IPS-20b (cell line): ENCODE data around the gene CYP27B1.
A peak's percentile ranks its signal among the peaks of the same experiment; 100 is the strongest.
"Not testable (repeated sequence)": the region's sequence is repeated elsewhere in the genome, so short reads cannot be mapped to it uniquely, and the experiment has no call there.

Experiments used
- H3K27ac ChIP-seq: one replicate; pipeline ENCODE4 v1.5.1; 2013; ENCODE audit warnings: low read length
- H3K27me3 ChIP-seq: 2 replicates; pipeline ENCODE4 v1.6.1; 2013; ENCODE audit warnings: mild to moderate bottlenecking, low read length, inconsistent platforms; ENCODE audit not compliant: insufficient read depth
- H3K36me3 ChIP-seq: 2 replicates; pipeline ENCODE4 v1.6.1; 2013; ENCODE audit warnings: low read depth, mild to moderate bottlenecking, inconsistent platforms, low read length, moderate library complexity; ENCODE audit not compliant: insufficient read depth
- H3K4me1 ChIP-seq: 2 replicates; pipeline ENCODE4 v1.6.1; 2013; ENCODE audit warnings: mild to moderate bottlenecking, control low read depth, inconsistent platforms, low read length, moderate library complexity; ENCODE audit not compliant: insufficient read depth
- H3K4me3 ChIP-seq: 2 replicates; pipeline ENCODE4 v1.5.1; 2013; ENCODE audit warnings: mild to moderate bottlenecking, low read length, inconsistent platforms
- H3K9ac ChIP-seq: 2 replicates; pipeline ENCODE4 v1.6.1; 2013; ENCODE audit warnings: low read depth, mild to moderate bottlenecking, inconsistent platforms, low read length, moderate library complexity
- H3K9me3 ChIP-seq: 2 replicates; pipeline ENCODE4 v1.6.1; 2013; ENCODE audit warnings: mild to moderate bottlenecking, low read depth, low read length, inconsistent platforms; ENCODE audit not compliant: insufficient read depth

CYP27B1 gene

DNA sequence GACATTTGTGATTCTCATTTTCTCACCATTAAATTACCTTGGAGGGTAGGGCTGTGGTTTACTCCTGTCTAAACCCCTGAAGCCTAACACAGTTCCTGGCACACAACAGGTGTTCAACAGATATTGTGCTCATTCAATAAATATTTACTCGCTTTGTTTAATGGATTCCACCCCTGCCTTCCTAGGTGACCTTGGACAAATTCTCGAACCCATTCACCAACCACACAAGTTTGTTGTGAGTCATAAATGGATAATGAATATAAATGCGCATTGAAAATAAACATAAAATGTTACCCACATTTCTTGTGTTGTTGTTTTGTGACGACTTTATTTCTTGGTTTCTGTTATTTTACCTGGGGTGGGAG, 15.3 kb upstream of the CYP27B1 start:
- H3K9ac ChIP-seq: no peak overlapping the region
- H3K27ac ChIP-seq: no peak overlapping the region
- H3K9me3 ChIP-seq: no peaks in the 10 kb centered on the region
- no peaks in the 10 kb centered on the region for H3K4me1 ChIP-seq
- H3K36me3 ChIP-seq: peaks cover 31% of the 10 kb centered on the region
- no peaks in the 10 kb centered on the region for H3K27me3 ChIP-seq
- peak overlapping the region; percentile 100; the same call in 1 of the 2 replicates for H3K4me3 ChIP-seq

DNA sequence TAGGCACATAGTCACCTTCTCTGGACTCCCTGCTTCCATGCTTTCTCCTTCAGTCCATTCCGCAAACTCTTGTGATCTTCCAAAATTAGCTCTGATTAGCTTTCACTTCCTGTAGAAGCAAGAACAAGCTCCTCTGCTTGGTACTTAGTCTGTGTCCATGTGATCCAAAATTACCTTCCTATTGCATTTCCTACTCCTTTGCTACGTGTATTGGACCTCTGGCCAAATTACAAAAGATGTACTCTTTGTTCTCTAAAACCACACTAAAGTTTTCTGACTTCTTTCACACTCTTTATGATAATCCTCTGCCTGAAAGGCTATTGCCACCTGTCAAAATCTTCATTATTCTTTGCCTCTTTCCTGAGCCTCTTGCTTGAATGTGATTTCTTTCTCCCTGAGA, 14.9 kb upstream of the CYP27B1 start:
- Histone ChIP-seq H3K4me1 (no peaks in the 10 kb centered on the region), H3K4me3 (no peak overlapping the region), H3K9ac (no peak overlapping the region), H3K27ac (no peak overlapping the region), H3K27me3 (no peaks in the 10 kb centered on the region), H3K36me3 (peaks cover 26% of the 10 kb centered on the region), H3K9me3 (no peaks in the 10 kb centered on the region)

DNA sequence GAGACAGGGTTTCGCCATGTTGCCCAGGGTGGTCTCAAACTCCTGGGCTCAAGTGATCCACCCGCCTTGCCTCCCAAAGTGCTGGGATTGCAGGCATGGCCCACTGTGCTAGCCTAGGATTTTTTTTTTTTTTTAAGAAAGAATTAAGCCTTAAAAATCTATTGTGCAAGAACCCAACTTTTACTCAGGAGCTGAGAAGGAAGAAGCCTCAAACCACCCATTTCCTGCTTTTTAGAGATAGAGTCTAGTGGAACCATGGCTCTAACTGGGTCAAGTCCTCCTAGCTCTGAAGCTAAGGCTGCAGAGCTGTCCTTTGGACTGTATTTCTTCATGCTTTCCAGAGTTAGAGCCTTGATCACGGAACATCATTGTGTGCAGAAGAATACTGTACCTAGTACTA, 14.4 kb upstream of the CYP27B1 start:
- H3K27me3 ChIP-seq: no peaks in the 10 kb centered on the region
- peaks cover 21% of the 10 kb centered on the region for H3K36me3 ChIP-seq
- no peaks in the 10 kb centered on the region for H3K4me1 ChIP-seq
- H3K9ac ChIP-seq: no peak overlapping the region
- H3K9me3 ChIP-seq: no peaks in the 10 kb centered on the region
- H3K4me3 ChIP-seq: no peak overlapping the region
- no peak overlapping the region for H3K27ac ChIP-seq

GRCh38 chr12:57780284-57780897, 13.5 kb upstream of the CYP27B1 start:
- H3K9me3 ChIP-seq: no peaks in the 10 kb centered on the region
- H3K9ac ChIP-seq: no peak overlapping the region
- peaks cover 12% of the 10 kb centered on the region; the same call in 1 of the 2 replicates for H3K36me3 ChIP-seq
- H3K27ac ChIP-seq: no peak overlapping the region
- H3K27me3 ChIP-seq: no peaks in the 10 kb centered on the region
- no peaks in the 10 kb centered on the region for H3K4me1 ChIP-seq
- no peak overlapping the region for H3K4me3 ChIP-seq

GRCh38 chr12:57779736-57780135, 12.9 kb upstream of the CYP27B1 start:
- H3K9me3 ChIP-seq: no peaks in the 10 kb centered on the region
- no peak overlapping the region for H3K9ac ChIP-seq
- H3K4me3 ChIP-seq: no peak overlapping the region
- H3K36me3 ChIP-seq: peaks cover 8% of the 10 kb centered on the region; the same call in 1 of the 2 replicates
- H3K4me1 ChIP-seq: no peaks in the 10 kb centered on the region
- H3K27ac ChIP-seq: no peak overlapping the region
- H3K27me3 ChIP-seq: no peaks in the 10 kb centered on the region

DNA sequence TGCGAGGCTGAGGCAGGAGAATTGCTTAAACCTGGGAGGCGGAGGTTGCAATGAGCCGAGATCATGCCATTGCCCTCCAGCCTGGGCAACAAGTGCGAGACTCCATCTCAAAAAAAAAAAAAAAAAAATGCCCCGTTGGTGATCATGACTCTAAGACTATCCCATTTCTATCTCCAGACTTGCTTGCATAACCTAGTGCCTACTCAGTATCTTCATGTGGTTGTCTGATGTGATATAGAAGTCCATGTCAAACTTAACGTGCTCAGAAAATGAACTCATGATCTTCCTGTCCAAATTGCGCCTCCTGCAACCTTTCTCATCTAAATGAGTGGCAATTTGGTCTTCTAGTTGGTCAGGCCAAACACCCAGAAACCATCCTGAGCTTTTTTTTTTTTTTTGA, 11.0 kb upstream of the CYP27B1 start:
- H3K27ac ChIP-seq: no peak overlapping the region
- no peak overlapping the region for H3K9ac ChIP-seq
- peaks cover 8% of the 10 kb centered on the region; the same call in 1 of the 2 replicates for H3K27me3 ChIP-seq
- H3K4me3 ChIP-seq: no peak overlapping the region
- no peaks in the 10 kb centered on the region for H3K36me3 ChIP-seq
- no peaks in the 10 kb centered on the region for H3K4me1 ChIP-seq
- no peaks in the 10 kb centered on the region for H3K9me3 ChIP-seq

- H3K9ac ChIP-seq: no peak overlapping the region
- no peaks in the 10 kb centered on the region for H3K4me1 ChIP-seq
- H3K27me3 ChIP-seq: peaks cover 10% of the 10 kb centered on the region; the same call in 1 of the 2 replicates
- no peaks in the 10 kb centered on the region for H3K9me3 ChIP-seq
- H3K36me3 ChIP-seq: no peaks in the 10 kb centered on the region
- no peak overlapping the region for H3K4me3 ChIP-seq
- no peak overlapping the region for H3K27ac ChIP-seq
Observed at GRCh38 chr12:57777367-57777766, 10.5 kb upstream of the CYP27B1 start.

DNA sequence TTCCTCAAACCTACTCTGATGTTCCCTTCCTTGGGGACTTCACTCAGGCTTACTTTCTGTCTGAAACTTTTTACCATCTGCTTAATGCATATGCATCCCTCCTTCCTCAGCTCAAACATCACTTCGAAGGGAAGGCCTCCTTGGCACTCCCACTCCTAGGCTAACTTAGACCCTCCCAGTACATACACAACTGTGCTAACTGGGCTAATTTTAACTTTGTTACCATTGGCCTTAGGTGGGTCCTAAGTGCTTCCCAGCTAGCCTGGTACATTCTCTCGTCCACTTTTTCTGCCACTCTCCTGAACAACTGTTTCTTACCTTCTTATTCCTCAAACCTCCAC, 9.3 kb upstream of the CYP27B1 start:
- Histone ChIP-seq H3K9ac (no peak overlapping the region), H3K9me3 (no peaks in the 10 kb centered on the region), H3K36me3 (no peaks in the 10 kb centered on the region), H3K4me3 (no peak overlapping the region), H3K4me1 (no peaks in the 10 kb centered on the region), H3K27me3 (peaks cover 10% of the 10 kb centered on the region; the same call in 1 of the 2 replicates), H3K27ac (no peak overlapping the region)

DNA sequence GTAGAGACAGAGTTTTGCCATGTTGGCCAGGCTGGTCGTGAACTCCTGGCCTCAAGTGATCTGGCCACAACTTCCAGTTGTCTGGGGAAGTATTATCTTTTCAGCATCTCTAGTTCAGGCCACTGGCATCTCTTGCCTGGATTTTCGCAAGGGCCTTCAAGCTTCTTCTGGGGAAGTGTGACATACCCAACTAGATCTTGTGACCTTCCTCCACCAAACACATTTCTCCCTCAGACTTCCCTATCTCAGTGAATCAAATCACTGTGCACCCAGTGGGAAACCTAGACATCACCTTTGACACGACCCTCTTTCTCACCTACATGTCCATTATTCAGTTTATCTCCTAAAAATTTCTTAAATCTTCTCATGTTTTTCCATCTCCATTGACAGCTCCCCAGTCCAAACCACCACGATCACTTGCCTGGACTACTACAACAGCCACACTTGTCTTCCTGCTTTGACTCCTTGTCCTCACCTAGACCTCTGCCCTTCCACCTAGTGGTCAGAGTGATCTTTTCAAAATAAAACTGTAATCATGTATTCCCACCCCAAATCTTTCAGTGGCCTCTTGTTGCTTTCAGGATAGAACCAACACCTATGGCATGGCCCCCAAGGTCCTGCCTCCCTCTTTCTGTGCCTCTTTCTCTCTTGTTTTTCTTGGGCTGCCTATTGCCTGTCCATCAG, 8.8 kb upstream of the CYP27B1 start:
- peaks cover 10% of the 10 kb centered on the region; the same call in 1 of the 2 replicates for H3K27me3 ChIP-seq
- peaks cover 4% of the 10 kb centered on the region; the same call in 1 of the 2 replicates for H3K36me3 ChIP-seq
- no peak overlapping the region for H3K4me3 ChIP-seq
- no peaks in the 10 kb centered on the region for H3K4me1 ChIP-seq
- H3K9me3 ChIP-seq: no peaks in the 10 kb centered on the region
- H3K9ac ChIP-seq: no peak overlapping the region
- no peak overlapping the region for H3K27ac ChIP-seq

GRCh38 chr12:57775044-57775443, 8.2 kb upstream of the CYP27B1 start:
- no peaks in the 10 kb centered on the region for H3K4me1 ChIP-seq
- H3K27me3 ChIP-seq: peaks cover 10% of the 10 kb centered on the region; the same call in 1 of the 2 replicates
- H3K9me3 ChIP-seq: no peaks in the 10 kb centered on the region
- peaks cover 10% of the 10 kb centered on the region for H3K36me3 ChIP-seq
- H3K4me3 ChIP-seq: no peak overlapping the region
- no peak overlapping the region for H3K27ac ChIP-seq
- H3K9ac ChIP-seq: no peak overlapping the region

- H3K36me3 ChIP-seq: peaks cover 14% of the 10 kb centered on the region
- not testable (repeated sequence) for H3K9ac ChIP-seq
Observed at GRCh38 chr12:57774634-57775033, 7.8 kb upstream of the CYP27B1 start.

More at GRCh38 chr12:57774634-57775033, 7.8 kb upstream of the CYP27B1 start:
- H3K4me1 ChIP-seq, H3K27ac ChIP-seq, H3K9me3 ChIP-seq, H3K27me3 ChIP-seq, H3K4me3 ChIP-seq: not testable (repeated sequence)
